B cell (primary cell): ENCODE data around the gene CHD9. TPM values are rescaled to one million over a fixed set of nuclear protein-coding genes. Genes with fewer than 3 reads are reported as not detected.

Experiments used
- ATAC-seq: fragments of 200-7000 bp; cut with Tn5 transposase; one replicate; pipeline ENCODE4 v1.10.0; 2021; ENCODE audit warnings: low read depth, mild to moderate bottlenecking, moderate number of reproducible peaks, moderate library complexity
- CTCF ChIA-PET: fragments of 350-600 bp; sonication (Branson Sonifier 250); formaldehyde crosslinking; loops from one replicate; lab custom pipeline; 2021; ENCODE audit warnings: antibody characterized with exemption, inconsistent platforms; lab: Charles Lee
- POLR2A ChIA-PET: fragments of 350-600 bp; sonication (Branson Sonifier 250); formaldehyde crosslinking; loops from one replicate; lab custom pipeline; 2021; ENCODE audit warnings: antibody characterized with exemption; lab: Charles Lee
- DNase-seq: peaks from one replicate; pipeline ENCODE4 v3.0.0; 2013
- H2AFZ ChIP-seq: 2 replicates; pipeline ENCODE4 v1.6.1; 2012; ENCODE audit warnings: mild to moderate bottlenecking, low read depth, low read length; ENCODE audit not compliant: insufficient read depth, poor library complexity, severe bottlenecking
- H3K27ac ChIP-seq, 2 donors: 1 replicate in 1 of 2; 2 replicates in 1 of 2; pipeline ENCODE4 v1.5.1; 2012 to 2013; ENCODE audit warnings: low read length in 2 of 2, mild to moderate bottlenecking in 2 of 2, moderate library complexity in 1 of 2
- H3K27me3 ChIP-seq, 4 experiments: fragments of 200-600 bp in 1 of 4; sonication (generic) in 1 of 4; replicated peaks in 1 of 4; 1 replicate in 2 of 4; 2 replicates in 2 of 4; pipeline versions ENCODE4 v1.6.1 to v1.7.0; 2013 to 2016; ENCODE audit warnings: low read length in 3 of 4, mild to moderate bottlenecking in 2 of 4, mixed read lengths in 1 of 4, moderate library complexity in 1 of 4; ENCODE audit not compliant: insufficient read depth in 4 of 4, control insufficient read depth in 3 of 4; ENCODE audit errors: control extremely low read depth in 1 of 4
- H3K36me3 ChIP-seq, 2 experiments: replicated peaks in 1 of 2; 1 replicate in 1 of 2; 2 replicates in 1 of 2; pipeline versions ENCODE4 v1.6.1 to v1.7.1; 2013; ENCODE audit warnings: low read length in 1 of 2; ENCODE audit not compliant: insufficient read depth in 2 of 2, control insufficient read depth in 1 of 2; ENCODE audit errors: control extremely low read depth in 1 of 2, extremely low read depth in 1 of 2
- H3K4me1 ChIP-seq, 2 donors: fragments of 200-600 bp in 1 of 2; sonication (generic) in 1 of 2; 1 replicate in 1 of 2; 2 replicates in 1 of 2; pipeline versions ENCODE4 v1.5.1 to v1.6.1; 2013 to 2017; ENCODE audit warnings: low read length in 2 of 2; ENCODE audit not compliant: control insufficient read depth in 2 of 2, insufficient read depth in 2 of 2
- H3K4me2 ChIP-seq: replicated peaks from 2 replicates; pipeline ENCODE3; 2012; ENCODE audit warnings: mild to moderate bottlenecking, low read depth, low read length; ENCODE audit not compliant: poor library complexity, severe bottlenecking
- H3K4me3 ChIP-seq, 5 experiments: fragments of 200-600 bp in 1 of 5; sonication (generic) in 1 of 5; 1 replicate in 3 of 5; 2 replicates in 2 of 5; pipeline versions ENCODE4 v1.5.1 to v1.7.0; 2011 to 2016; ENCODE audit warnings: low read length in 4 of 5, mild to moderate bottlenecking in 4 of 5, low read depth in 2 of 5, control low read depth in 1 of 5, moderate library complexity in 1 of 5; ENCODE audit not compliant: insufficient read depth in 1 of 5; ENCODE audit errors: control extremely low read depth in 1 of 5, extremely low read depth in 1 of 5
- H3K79me2 ChIP-seq: fragments of 200-600 bp; sonication (generic); one replicate; pipeline ENCODE4 v1.6.0; 2016; ENCODE audit warnings: low read length; ENCODE audit not compliant: control insufficient read depth, insufficient read depth
- H3K9ac ChIP-seq: fragments of 200-600 bp; sonication (generic); 2 replicates; pipeline ENCODE4 v1.6.1; 2017; ENCODE audit warnings: mild to moderate bottlenecking, low read length, moderate library complexity
- H3K9me3 ChIP-seq, 3 donors: one replicate each; pipeline versions ENCODE4 v1.6.1 to v1.7.1; 2013; ENCODE audit warnings: low read length in 2 of 3; ENCODE audit not compliant: control insufficient read depth in 2 of 3, insufficient read depth in 1 of 3; ENCODE audit errors: control extremely low read depth in 1 of 3
- H4K20me1 ChIP-seq: 2 replicates; pipeline ENCODE4 v1.6.0; 2012; ENCODE audit warnings: mild to moderate bottlenecking, low read length; ENCODE audit not compliant: insufficient read depth, control insufficient read depth, poor library complexity, severe bottlenecking
- H3K27ac Mint-ChIP-seq: one replicate; pipeline ENCODE4 v1.8.0; 2021; ENCODE audit warnings: mixed read lengths
- H3K27me3 Mint-ChIP-seq: one replicate; pipeline ENCODE4 v1.8.0; 2021; ENCODE audit warnings: mixed read lengths
- H3K4me1 Mint-ChIP-seq: one replicate; pipeline ENCODE4 v1.8.0; 2021; ENCODE audit warnings: mixed read lengths
- H3K4me3 Mint-ChIP-seq: one replicate; pipeline ENCODE4 v1.8.0; 2021; ENCODE audit warnings: mixed read lengths
- H3K9me3 Mint-ChIP-seq: one replicate; pipeline ENCODE4 v1.8.0; 2022; ENCODE audit warnings: mixed read lengths; ENCODE audit not compliant: insufficient read depth
- CTCF ChIP-seq: fragments of 200-600 bp; IDR thresholded peaks from one replicate; pipeline ENCODE4 v1.8.0; 2022; ENCODE audit warnings: antibody characterized with exemption, mild to moderate bottlenecking
- EZH2 ChIP-seq: IDR thresholded peaks from 2 replicates; pipeline ENCODE4 v1.6.1; 2012; ENCODE audit warnings: borderline replicate concordance, low read depth, mild to moderate bottlenecking, moderate library complexity, low read length; ENCODE audit not compliant: insufficient read depth, poor library complexity, severe bottlenecking
- WGBS: methylation state at CpG from one replicate; pipeline ENCODE4 v1.1.5; 2013; ENCODE audit warnings: missing lambda C conversion rate; ENCODE audit not compliant: insufficient coverage; 5-methylcytosine and 5-hydroxymethylcytosine counted together
- intact Hi-C: fragments of 100-400 bp; cut with micrococcal nuclease; formaldehyde crosslinking; loops from one replicate; pipeline ENCODE4 v1.10.0; 2022
- polyA plus RNA-seq: library from polyadenylated mRNA; depleted of rRNA; stranded (reverse); fragments of >200 nt; gene quantifications from 2 replicates; pipeline ENCODE4 v1.2.3, GENCODE V29; 2012
- total RNA-seq, 2 donors: library from RNA; stranded (reverse); fragments of 120-200 nt in 1 of 2; gene quantifications; 1 replicate in 1 of 2; 2 replicates in 1 of 2; pipeline versions ENCODE4 v1.2.3 to v1.2.4, GENCODE V29; 2013 to 2022

CHD9 gene
- total and polyA plus RNA-seq, 2 donors (not counting 1 experiment from before 2014, with no cell fraction given): 12.2 to 102 TPM

GRCh38 chr16:53099318-53100130 is 44.7 kb downstream of the CHD9 start:
- ChIA-PET CTCF (interaction anchor here (0.5 to 5.2 kb wide), 14 partner anchors 14 to 121 kb away, joined by 3 to 59 read pairs (median 6); partner anchors contain the start of gene CHD9), POLR2A (interaction anchor here (0.7 to 2.9 kb wide), 8 partner anchors 12 to 45 kb away, joined by 3 to 15 read pairs (median 5); partner anchors contain the start of gene CHD9)
- under 1% methylated on average over 17 of the region's 26 CpGs for WGBS
- Histone ChIP-seq H3K4me1 (peaks cover 40 to 60% of the 10 kb centered on the region in 2 donors), H3K27ac (peak overlapping the region; percentile 95 to 97), H3K27me3 (no peaks in the 10 kb centered on the region), H3K4me2 (peak overlapping the region; percentile 88), H3K79me2 (peaks cover 71% of the 10 kb centered on the region), H2AFZ (peak overlapping the region; percentile 71), H4K20me1 (no peaks in the 10 kb centered on the region), H3K4me3 (peak overlapping the region; percentile 39 to 71 (median 65)), H3K9ac (peak overlapping the region; percentile 72), H3K9me3 (no peaks in the 10 kb centered on the region), H3K36me3 (no peaks in the 10 kb centered on the region)
- intact Hi-C loops: loop anchor here (1.0 to 2.0 kb wide), 4 partner anchors 8 to 45 kb away; partner anchors contain the start of gene CHD9
- Mint-ChIP-seq H3K9me3 (no peaks in the 10 kb centered on the region), H3K27me3 (no peaks in the 10 kb centered on the region), H3K27ac (peak overlapping the region; percentile 91), H3K4me3 (peak overlapping the region; percentile 82), H3K4me1 (peaks cover 68% of the 10 kb centered on the region)
- TF ChIP-seq EZH2: no peak
- no peak for TF ChIP-seq CTCF
- ATAC-seq (peak; percentile 35), DNase-seq (no peak)
